H9 (cell line): Measurements from ENCODE around the gene OR10T2. TPM values are rescaled to one million over a fixed set of nuclear protein-coding genes. Genes with fewer than 3 reads are reported as not detected.

ENCODE experiments used
- DNase-seq: peaks from one replicate; pipeline ENCODE4 v3.0.0-alpha.2; 2017
- H2AFZ ChIP-seq: one replicate; pipeline ENCODE4 v1.6.1; 2013; ENCODE audit warnings: mild to moderate bottlenecking, low read length, control low read depth, moderate library complexity
- H2AK5ac ChIP-seq: 2 replicates; pipeline ENCODE4 v1.6.1; 2013; ENCODE audit warnings: low read length, control low read depth, mixed read lengths; ENCODE audit not compliant: insufficient read length
- H2BK120ac ChIP-seq: one replicate; pipeline ENCODE4 v1.6.1; 2013; ENCODE audit warnings: low read depth, mild to moderate bottlenecking, low read length, control low read depth, inconsistent platforms; ENCODE audit not compliant: poor library complexity, severe bottlenecking
- H2BK12ac ChIP-seq: 2 replicates; pipeline ENCODE4 v1.6.1; 2013; ENCODE audit warnings: low read length, control low read depth, mixed read lengths, low read depth; ENCODE audit not compliant: insufficient read length
- H2BK15ac ChIP-seq: 2 replicates; pipeline ENCODE4 v1.6.1; 2013; ENCODE audit warnings: low read depth, low read length, control low read depth
- H2BK20ac ChIP-seq: one replicate; pipeline ENCODE4 v1.6.1; 2013; ENCODE audit warnings: low read depth, mild to moderate bottlenecking, low read length, control low read depth, inconsistent platforms; ENCODE audit not compliant: poor library complexity, severe bottlenecking
- H2BK5ac ChIP-seq: 2 replicates; pipeline ENCODE4 v1.6.1; 2013; ENCODE audit warnings: low read length, control low read depth, mixed read lengths; ENCODE audit not compliant: insufficient read length
- H3K14ac ChIP-seq: 2 replicates; pipeline ENCODE4 v1.6.1; 2013; ENCODE audit warnings: low read length, control low read depth; ENCODE audit not compliant: insufficient read depth
- H3K18ac ChIP-seq: 2 replicates; pipeline ENCODE4 v1.6.1; 2013; ENCODE audit warnings: low read depth, mild to moderate bottlenecking, mixed read lengths, low read length, control low read depth; ENCODE audit not compliant: insufficient read length
- H3K23ac ChIP-seq: 2 replicates; pipeline ENCODE4 v1.6.1; 2013; ENCODE audit warnings: low read length, control low read depth, mixed read lengths, low read depth; ENCODE audit not compliant: insufficient read length
- H3K23me2 ChIP-seq: 2 replicates; pipeline ENCODE4 v1.6.1; 2013; ENCODE audit warnings: low read depth, mild to moderate bottlenecking, mixed read lengths, low read length, control low read depth; ENCODE audit not compliant: insufficient read length, poor library complexity, severe bottlenecking
- H3K27ac ChIP-seq: 2 replicates; pipeline ENCODE4 v1.5.1; 2013; ENCODE audit warnings: low read length, control low read depth, mixed read lengths, low read depth; ENCODE audit not compliant: insufficient read length
- H3K27me3 ChIP-seq: 2 replicates; pipeline ENCODE4 v1.6.1; 2013; ENCODE audit warnings: low read length, control low read depth, inconsistent platforms; ENCODE audit not compliant: insufficient read depth
- H3K4ac ChIP-seq: 2 replicates; pipeline ENCODE4 v1.6.1; 2013; ENCODE audit warnings: low read depth, mild to moderate bottlenecking, control low read depth, inconsistent platforms, low read length, moderate library complexity
- H3K4me1 ChIP-seq: 2 replicates; pipeline ENCODE4 v1.6.1; 2013; ENCODE audit warnings: low read length, control low read depth, inconsistent platforms; ENCODE audit not compliant: insufficient read depth
- H3K4me2 ChIP-seq: 2 replicates; pipeline ENCODE4 v1.6.1; 2013; ENCODE audit warnings: low read length, control low read depth, mixed read lengths; ENCODE audit not compliant: insufficient read length, insufficient read depth
- H3K56ac ChIP-seq: 2 replicates; pipeline ENCODE4 v1.6.1; 2013; ENCODE audit warnings: low read depth, mild to moderate bottlenecking, mixed read lengths, low read length, control low read depth; ENCODE audit not compliant: insufficient read length
- H3K79me1 ChIP-seq: 2 replicates; pipeline ENCODE4 v1.6.1; 2013; ENCODE audit warnings: low read depth, mild to moderate bottlenecking, moderate library complexity, low read length, control low read depth, inconsistent platforms; ENCODE audit not compliant: insufficient read depth, poor library complexity, severe bottlenecking
- H3K79me2 ChIP-seq: 2 replicates; pipeline ENCODE4 v1.6.1; 2013; ENCODE audit warnings: low read length, control low read depth, inconsistent platforms; ENCODE audit not compliant: insufficient read depth
- H3K9ac ChIP-seq: 2 replicates; pipeline ENCODE4 v1.6.1; 2013; ENCODE audit warnings: low read length, control low read depth, mixed read lengths; ENCODE audit not compliant: insufficient read length; ENCODE audit errors: extremely low read depth
- H3K9me3 ChIP-seq: one replicate; pipeline ENCODE4 v1.6.1; 2013; ENCODE audit warnings: low read depth, low read length, inconsistent platforms; ENCODE audit not compliant: control insufficient read depth
- H3T11ph ChIP-seq: one replicate; pipeline ENCODE4 v1.6.1; 2013; ENCODE audit warnings: mild to moderate bottlenecking, low read length, control low read depth, inconsistent platforms
- H4K20me1 ChIP-seq: one replicate; pipeline ENCODE4 v1.6.1; 2013; ENCODE audit not compliant: control insufficient read depth, insufficient read length, insufficient read depth
- H4K5ac ChIP-seq: 2 replicates; pipeline ENCODE4 v1.6.1; 2013; ENCODE audit warnings: low read depth, mild to moderate bottlenecking, mixed read lengths, low read length, control low read depth; ENCODE audit not compliant: insufficient read length
- H4K8ac ChIP-seq: replicated peaks from 2 replicates; pipeline ENCODE4 v1.6.1; 2013; ENCODE audit warnings: low read length, control low read depth, mixed read lengths, low read depth; ENCODE audit not compliant: insufficient read length
- H4K91ac ChIP-seq: 2 replicates; pipeline ENCODE4 v1.6.1; 2013; ENCODE audit warnings: low read depth, mild to moderate bottlenecking, moderate library complexity, mixed read lengths, low read length, control low read depth; ENCODE audit not compliant: insufficient read length
- H3K27ac Mint-ChIP-seq, 3 experiments: 2 replicates in 2 of 3; 3 replicates in 1 of 3; pipeline ENCODE4 v1.8.0; 2020 to 2021; ENCODE audit warnings: mixed read lengths in 3 of 3, mild to moderate bottlenecking in 1 of 3, moderate library complexity in 1 of 3
- H3K27me3 Mint-ChIP-seq: 2 replicates; pipeline ENCODE4 v1.8.0; 2021; ENCODE audit warnings: low read depth, mild to moderate bottlenecking, moderate library complexity, mixed read lengths
- H3K36me3 Mint-ChIP-seq, 3 experiments: 2 replicates in 2 of 3; 3 replicates in 1 of 3; pipeline ENCODE4 v1.8.0; 2020 to 2021; ENCODE audit warnings: low read depth in 3 of 3, mixed read lengths in 3 of 3; ENCODE audit not compliant: insufficient read depth in 1 of 3
- H3K4me1 Mint-ChIP-seq, 2 experiments: 2 replicates each; pipeline ENCODE4 v1.8.0; 2020; ENCODE audit warnings: mixed read lengths in 2 of 2
- H3K4me3 Mint-ChIP-seq, 2 experiments: 2 replicates in 1 of 2; 3 replicates in 1 of 2; pipeline ENCODE4 v1.8.0; 2020 to 2021; ENCODE audit warnings: mild to moderate bottlenecking in 2 of 2, mixed read lengths in 2 of 2, moderate library complexity in 1 of 2
- H3K9me3 Mint-ChIP-seq, 2 experiments: 2 replicates in 1 of 2; 3 replicates in 1 of 2; pipeline ENCODE4 v1.8.0; 2020; ENCODE audit warnings: mild to moderate bottlenecking in 2 of 2, mixed read lengths in 2 of 2, moderate library complexity in 1 of 2
- total RNA-seq: library from RNA; stranded (reverse); gene quantifications from 2 replicates; pipeline ENCODE4 v1.2.1, GENCODE V29; 2021
- TF ChIP-seq, protein P1 (sequence below): fragments of 200-600 bp; sonication (generic); conservative IDR thresholded peaks from 3 replicates; pipeline ENCODE4 v1.8.0; 2021; ENCODE audit warnings: antibody characterized with exemption, mild to moderate bottlenecking

OR10T2 gene
- total RNA-seq, 1 experiment from 2014 or later = not detected

DNA sequence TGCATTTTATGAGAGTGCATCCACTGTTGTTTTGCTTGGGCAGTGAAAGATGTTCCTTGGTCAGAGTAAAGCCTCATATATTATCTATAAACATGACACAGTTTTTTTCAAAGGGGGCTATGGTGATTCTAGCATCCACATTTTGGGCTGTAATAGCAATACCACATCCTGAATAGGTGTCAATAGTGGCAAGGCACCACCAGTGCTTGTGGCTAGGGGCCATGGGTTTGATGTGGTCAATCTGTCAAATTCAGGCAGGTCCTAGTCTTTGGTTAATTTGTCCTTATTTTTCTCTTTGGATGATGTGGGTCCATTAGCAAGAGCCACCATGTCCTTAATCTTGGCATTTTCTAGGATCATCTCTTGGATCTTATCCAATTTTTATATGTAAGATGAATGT, 32.5 kb downstream of the OR10T2 start:
- Histone ChIP-seq H3T11ph (no peak overlapping the region), H3K4ac (no peak overlapping the region), H2BK5ac (no peak overlapping the region), H4K8ac (no peak overlapping the region), H3K4me1 (no peaks in the 10 kb centered on the region), H2BK15ac (no peak overlapping the region), H2BK20ac (no peak overlapping the region), H4K91ac (no peak overlapping the region), H3K79me2 (no peaks in the 10 kb centered on the region), H3K9me3 (no peaks in the 10 kb centered on the region), H3K4me2 (no peak overlapping the region), H3K56ac (no peak overlapping the region), H3K14ac (no peak overlapping the region), H3K27me3 (no peaks in the 10 kb centered on the region), H4K20me1 (no peaks in the 10 kb centered on the region), H2AK5ac (no peak overlapping the region), H4K5ac (no peak overlapping the region), H3K79me1 (no peaks in the 10 kb centered on the region), H3K23me2 (no peaks in the 10 kb centered on the region), H2AFZ (no peak overlapping the region), H3K23ac (no peak overlapping the region), H3K18ac (no peak overlapping the region), H2BK120ac (no peak overlapping the region), H3K27ac (no peak overlapping the region), H3K9ac (no peak overlapping the region), H2BK12ac (no peak overlapping the region)
- TF ChIP-seq, protein P1, sequence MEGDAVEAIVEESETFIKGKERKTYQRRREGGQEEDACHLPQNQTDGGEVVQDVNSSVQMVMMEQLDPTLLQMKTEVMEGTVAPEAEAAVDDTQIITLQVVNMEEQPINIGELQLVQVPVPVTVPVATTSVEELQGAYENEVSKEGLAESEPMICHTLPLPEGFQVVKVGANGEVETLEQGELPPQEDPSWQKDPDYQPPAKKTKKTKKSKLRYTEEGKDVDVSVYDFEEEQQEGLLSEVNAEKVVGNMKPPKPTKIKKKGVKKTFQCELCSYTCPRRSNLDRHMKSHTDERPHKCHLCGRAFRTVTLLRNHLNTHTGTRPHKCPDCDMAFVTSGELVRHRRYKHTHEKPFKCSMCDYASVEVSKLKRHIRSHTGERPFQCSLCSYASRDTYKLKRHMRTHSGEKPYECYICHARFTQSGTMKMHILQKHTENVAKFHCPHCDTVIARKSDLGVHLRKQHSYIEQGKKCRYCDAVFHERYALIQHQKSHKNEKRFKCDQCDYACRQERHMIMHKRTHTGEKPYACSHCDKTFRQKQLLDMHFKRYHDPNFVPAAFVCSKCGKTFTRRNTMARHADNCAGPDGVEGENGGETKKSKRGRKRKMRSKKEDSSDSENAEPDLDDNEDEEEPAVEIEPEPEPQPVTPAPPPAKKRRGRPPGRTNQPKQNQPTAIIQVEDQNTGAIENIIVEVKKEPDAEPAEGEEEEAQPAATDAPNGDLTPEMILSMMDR = no peak
- no peaks in the 10 kb centered on the region; the same call in 1 of the 2 replicates for H3K27me3 Mint-ChIP-seq
- no peaks in the 10 kb centered on the region for H3K36me3 Mint-ChIP-seq
- H3K4me1 Mint-ChIP-seq = no peaks in the 10 kb centered on the region
- H3K9me3 Mint-ChIP-seq = peaks cover 0 to 3% of the 10 kb centered on the region in 2 experiments; a peak in 1 of 5 replicates
- no peak overlapping the region; a peak in 1 of 7 replicates for H3K27ac Mint-ChIP-seq
- no peak overlapping the region for H3K4me3 Mint-ChIP-seq
- DNase-seq = no peak
